Gastroesophageal sphincter (tissue), 4 donors: Measurements from ENCODE around the gene CD1E. TPM values are rescaled to one million over a fixed set of nuclear protein-coding genes. Genes with fewer than 3 reads are reported as not detected.
"Not testable (repeated sequence)": the region's sequence is repeated elsewhere in the genome, so short reads cannot be mapped to it uniquely, and the experiment has no call there.

ENCODE experiments used
- ATAC-seq: fragments of 150-250 bp; one replicate; pipeline ENCODE4 v1.9.1; 2016; ENCODE audit warnings: mild to moderate bottlenecking, moderate library complexity
- H3K27ac ChIP-seq, 4 donors: fragments of 200-600 bp; sonication (generic) in 3 of 4; 1 replicate in 3 of 4; 2 replicates in 1 of 4; pipeline ENCODE4 v1.5.1; 2016 to 2019
- H3K27me3 ChIP-seq: fragments of 200-600 bp; sonication (generic); one replicate; pipeline ENCODE4 v1.5.1; 2019
- H3K36me3 ChIP-seq, 2 donors: fragments of 200-600 bp; sonication (generic); one replicate each; pipeline ENCODE4 v1.5.1; 2019; ENCODE audit warnings: control low read depth in 1 of 2
- H3K4me1 ChIP-seq, 3 donors: fragments of 200-600 bp; sonication (generic); 1 replicate in 2 of 3; 2 replicates in 1 of 3; pipeline ENCODE4 v1.5.1; 2016 to 2019; ENCODE audit warnings: control low read depth in 2 of 3
- H3K4me3 ChIP-seq, 2 donors: fragments of 200-600 bp; sonication (generic); one replicate each; pipeline ENCODE4 v1.5.1; 2019; ENCODE audit warnings: mild to moderate bottlenecking in 1 of 2, moderate library complexity in 1 of 2
- H3K9me3 ChIP-seq, 3 donors: fragments of 200-600 bp; sonication (generic); one replicate each; pipeline ENCODE4 v1.5.1; 2017 to 2019; ENCODE audit warnings: control low read depth in 2 of 3
- EP300 ChIP-seq: sonication (generic); formaldehyde crosslinking; IDR thresholded peaks from one replicate; pipeline ENCODE4 v1.6.1; 2017; ENCODE audit warnings: antibody characterized with exemption, mild to moderate bottlenecking
- POLR2A ChIP-seq, 2 donors: fragments of 450-650 bp; IDR thresholded peaks; one replicate each; pipeline ENCODE4 v1.6.1; 2017; ENCODE audit warnings: antibody characterized with exemption in 2 of 2, mild to moderate bottlenecking in 2 of 2, moderate library complexity in 1 of 2
- POLR2AphosphoS5 ChIP-seq: sonication (generic); formaldehyde crosslinking; IDR thresholded peaks from one replicate; pipeline ENCODE4 v1.6.1; 2017; ENCODE audit warnings: antibody characterized with exemption
- WGBS, 2 donors: methylation state at CpG; one replicate each; pipeline ENCODE4 v1.1.5; 2018; ENCODE audit warnings: low coverage in 1 of 2; 5-methylcytosine and 5-hydroxymethylcytosine counted together
- total RNA-seq, 4 donors: library from RNA; depleted of rRNA; stranded (reverse); fragments of >200 nt; gene quantifications; one replicate each; pipeline ENCODE4 v1.1.0, GENCODE V29; 2016
- TF ChIP-seq, protein P1 (sequence below), 4 experiments: fragments of 200-600 bp in 2 of 4; fragments of 450-650 bp in 2 of 4; sonication (generic) in 1 of 4; IDR thresholded peaks; one replicate each; pipeline ENCODE4 v1.5.1; 2017 to 2019; ENCODE audit warnings: antibody characterized with exemption in 4 of 4, mild to moderate bottlenecking in 2 of 4, moderate library complexity in 2 of 4

The CD1E gene
- total RNA-seq, 4 donors from 2014 or later, result 0.49 TPM; not detected in 3

DNA sequence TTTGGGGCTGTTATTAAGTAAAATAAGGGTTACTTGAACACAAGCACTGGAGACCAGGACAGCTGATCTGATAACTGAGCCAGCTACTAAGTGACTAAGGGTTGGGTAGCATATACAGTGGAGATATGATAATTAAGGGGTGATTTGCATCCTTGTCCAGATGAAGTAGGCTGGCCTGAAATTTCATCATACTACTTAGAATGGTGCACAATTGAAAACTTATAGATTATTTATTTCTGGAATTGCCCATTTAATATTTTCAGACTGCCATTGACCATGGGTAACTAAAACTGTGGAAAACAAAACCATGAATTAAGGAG is 18.5 kb upstream of the CD1E start:
- Histone ChIP-seq H3K27me3 (no peaks in the 10 kb centered on the region), H3K4me3 (no peak overlapping the region), H3K27ac (no peak overlapping the region), H3K36me3 (no peaks in the 10 kb centered on the region), H3K4me1 (no peaks in the 10 kb centered on the region), H3K9me3 (peaks cover 0 to 7% (median 0%) of the 10 kb centered on the region in 3 donors)
- no peak for TF ChIP-seq EP300
- TF ChIP-seq POLR2A (IDR thresholded peaks at IDR 0.05), result no peak
- TF ChIP-seq, protein P1, sequence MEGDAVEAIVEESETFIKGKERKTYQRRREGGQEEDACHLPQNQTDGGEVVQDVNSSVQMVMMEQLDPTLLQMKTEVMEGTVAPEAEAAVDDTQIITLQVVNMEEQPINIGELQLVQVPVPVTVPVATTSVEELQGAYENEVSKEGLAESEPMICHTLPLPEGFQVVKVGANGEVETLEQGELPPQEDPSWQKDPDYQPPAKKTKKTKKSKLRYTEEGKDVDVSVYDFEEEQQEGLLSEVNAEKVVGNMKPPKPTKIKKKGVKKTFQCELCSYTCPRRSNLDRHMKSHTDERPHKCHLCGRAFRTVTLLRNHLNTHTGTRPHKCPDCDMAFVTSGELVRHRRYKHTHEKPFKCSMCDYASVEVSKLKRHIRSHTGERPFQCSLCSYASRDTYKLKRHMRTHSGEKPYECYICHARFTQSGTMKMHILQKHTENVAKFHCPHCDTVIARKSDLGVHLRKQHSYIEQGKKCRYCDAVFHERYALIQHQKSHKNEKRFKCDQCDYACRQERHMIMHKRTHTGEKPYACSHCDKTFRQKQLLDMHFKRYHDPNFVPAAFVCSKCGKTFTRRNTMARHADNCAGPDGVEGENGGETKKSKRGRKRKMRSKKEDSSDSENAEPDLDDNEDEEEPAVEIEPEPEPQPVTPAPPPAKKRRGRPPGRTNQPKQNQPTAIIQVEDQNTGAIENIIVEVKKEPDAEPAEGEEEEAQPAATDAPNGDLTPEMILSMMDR (IDR thresholded peaks at IDR 0.05), result no peak
- no peak for ATAC-seq

DNA sequence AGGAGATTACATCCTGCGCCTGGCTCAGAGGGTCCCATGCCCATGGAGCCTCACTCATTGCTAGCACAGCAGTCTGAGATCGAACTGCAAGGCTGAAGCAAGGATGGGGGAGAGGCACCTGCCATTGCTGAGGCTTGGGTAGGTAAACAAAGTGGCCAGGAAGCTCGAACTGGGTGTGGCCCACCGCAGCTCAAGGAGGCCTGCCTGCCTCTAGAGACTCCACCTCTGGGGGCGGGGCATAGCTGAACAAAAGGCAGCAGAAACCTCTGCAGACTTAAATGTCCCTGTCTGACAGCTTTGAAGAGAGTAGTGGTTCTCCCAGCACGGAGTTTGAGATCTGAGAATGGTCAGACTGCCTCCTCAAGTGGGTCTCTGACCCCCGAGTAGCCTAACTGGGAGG is 17.3 kb upstream of the CD1E start:
- H3K9me3 ChIP-seq, result peaks cover 0 to 14% (median 0%) of the 10 kb centered on the region in 3 donors
- not testable (repeated sequence) for H3K27ac ChIP-seq, H3K4me3 ChIP-seq, ATAC-seq, H3K36me3 ChIP-seq, H3K27me3 ChIP-seq, H3K4me1 ChIP-seq
- no CpG with 5 or more reads among the region's 7 CpGs for WGBS, 2 donors

DNA sequence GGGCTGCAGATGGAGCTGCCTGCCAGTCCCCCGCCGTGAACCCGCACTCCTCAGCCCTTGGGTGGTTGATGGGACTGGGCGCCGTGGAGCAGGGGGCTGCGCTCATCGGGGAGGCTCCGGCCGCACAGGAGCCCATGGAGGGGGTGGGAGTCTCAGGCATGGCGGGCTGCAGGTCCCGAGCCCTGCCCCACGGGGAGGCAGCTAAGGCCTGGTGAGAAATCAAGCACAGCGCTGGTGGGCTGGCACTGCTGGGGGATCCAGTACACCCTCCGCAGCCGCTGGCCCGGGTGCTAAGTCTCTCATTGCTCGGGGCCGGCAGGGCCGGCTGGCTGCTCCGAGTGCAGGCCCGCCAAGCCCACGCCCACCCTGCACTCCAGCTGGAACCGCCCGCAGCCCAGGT is 4.7 kb upstream of the CD1E start:
- H3K27me3 ChIP-seq, ATAC-seq, H3K36me3 ChIP-seq, H3K27ac ChIP-seq, H3K4me3 ChIP-seq, H3K4me1 ChIP-seq: not testable (repeated sequence)
- no CpG with 5 or more reads among the region's 24 CpGs for WGBS, 2 donors
- H3K9me3 ChIP-seq, result peaks cover 0 to 19% (median 0%) of the 10 kb centered on the region in 3 donors

DNA sequence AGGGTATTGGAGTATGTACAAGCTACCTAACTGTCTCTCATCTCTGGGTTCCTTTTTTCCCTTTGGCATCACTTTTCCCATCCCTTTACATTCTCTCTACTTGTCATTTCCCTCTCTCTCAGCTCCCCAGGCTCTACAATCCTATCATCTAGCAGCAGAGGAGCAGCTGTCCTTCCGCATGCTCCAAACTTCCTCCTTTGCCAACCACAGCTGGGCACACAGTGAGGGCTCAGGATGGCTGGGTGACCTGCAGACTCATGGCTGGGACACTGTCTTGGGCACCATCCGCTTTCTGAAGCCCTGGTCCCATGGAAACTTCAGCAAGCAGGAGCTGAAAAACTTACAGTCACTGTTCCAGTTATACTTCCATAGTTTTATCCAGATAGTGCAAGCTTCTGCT is 561 bp downstream of the CD1E start:
- WGBS, 2 donors, result 80 to 100% methylated on average over 1 of the region's 2 CpGs
- Histone ChIP-seq H3K36me3 (no peaks in the 10 kb centered on the region), H3K27me3 (no peaks in the 10 kb centered on the region), H3K27ac (no peak overlapping the region), H3K9me3 (no peaks in the 10 kb centered on the region), H3K4me3 (no peak overlapping the region), H3K4me1 (no peaks in the 10 kb centered on the region)
- no peak for ATAC-seq
- TF ChIP-seq POLR2AphosphoS5, result no peak

DNA sequence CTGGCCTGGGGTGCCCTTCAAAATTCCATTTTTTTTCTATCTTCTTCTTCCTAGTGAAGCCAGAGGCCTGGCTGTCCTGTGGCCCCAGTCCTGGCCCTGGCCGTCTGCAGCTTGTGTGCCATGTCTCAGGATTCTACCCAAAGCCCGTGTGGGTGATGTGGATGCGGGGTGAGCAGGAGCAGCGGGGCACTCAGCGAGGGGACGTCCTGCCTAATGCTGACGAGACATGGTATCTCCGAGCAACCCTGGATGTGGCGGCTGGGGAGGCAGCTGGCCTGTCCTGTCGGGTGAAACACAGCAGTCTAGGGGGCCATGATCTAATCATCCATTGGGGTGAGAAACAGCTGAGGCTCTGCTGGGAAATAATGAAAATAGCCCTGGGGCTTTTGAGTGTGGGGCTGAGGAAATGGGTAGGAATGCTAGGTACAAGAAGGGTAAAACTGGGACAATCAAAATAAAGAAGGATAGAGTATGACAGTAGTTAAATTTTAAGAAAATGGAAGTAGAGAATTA is 2.1 kb downstream of the CD1E start:
- Histone ChIP-seq H3K27ac (no peak overlapping the region), H3K27me3 (no peaks in the 10 kb centered on the region), H3K36me3 (no peaks in the 10 kb centered on the region), H3K9me3 (no peaks in the 10 kb centered on the region), H3K4me1 (no peaks in the 10 kb centered on the region), H3K4me3 (no peak overlapping the region)
- TF ChIP-seq, protein P1 (IDR thresholded peaks at IDR 0.05), result no peak
- ATAC-seq, result no peak
- 92% methylated on average over 2 of the region's 10 CpGs; no CpG with 5 or more reads in 1 of the 2 donors for WGBS, 2 donors

DNA sequence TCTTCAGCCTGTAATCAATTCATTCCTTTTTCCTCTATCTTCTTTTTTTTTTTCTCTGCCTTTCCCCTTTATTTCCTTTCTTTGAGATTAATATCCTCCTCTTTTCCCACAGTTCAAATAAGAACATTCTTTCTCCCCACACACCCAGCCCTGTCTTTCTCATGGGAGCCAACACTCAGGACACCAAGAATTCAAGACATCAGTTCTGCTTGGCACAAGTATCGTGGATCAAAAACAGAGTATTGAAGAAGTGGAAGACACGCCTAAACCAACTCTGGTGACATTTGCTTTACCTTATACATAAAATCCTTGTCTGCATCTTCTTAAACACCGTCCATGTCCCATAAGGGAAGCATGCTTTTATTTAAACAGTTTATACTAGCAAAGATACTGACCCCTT is 2.9 kb downstream of the CD1E start:
- Histone ChIP-seq H3K4me3 (no peak overlapping the region), H3K36me3 (no peaks in the 10 kb centered on the region), H3K9me3 (no peaks in the 10 kb centered on the region), H3K27me3 (no peaks in the 10 kb centered on the region), H3K4me1 (no peaks in the 10 kb centered on the region), H3K27ac (no peak overlapping the region)
- TF ChIP-seq, protein P1 (IDR thresholded peaks at IDR 0.05), result no peak
- TF ChIP-seq POLR2AphosphoS5 (no peak), POLR2A (IDR thresholded peaks at IDR 0.05) (no peak), EP300 (no peak)
- ATAC-seq, result no peak
- WGBS, 2 donors, result 33 to 37% methylated on average over 1 to 3 of the region's 3 CpGs

DNA sequence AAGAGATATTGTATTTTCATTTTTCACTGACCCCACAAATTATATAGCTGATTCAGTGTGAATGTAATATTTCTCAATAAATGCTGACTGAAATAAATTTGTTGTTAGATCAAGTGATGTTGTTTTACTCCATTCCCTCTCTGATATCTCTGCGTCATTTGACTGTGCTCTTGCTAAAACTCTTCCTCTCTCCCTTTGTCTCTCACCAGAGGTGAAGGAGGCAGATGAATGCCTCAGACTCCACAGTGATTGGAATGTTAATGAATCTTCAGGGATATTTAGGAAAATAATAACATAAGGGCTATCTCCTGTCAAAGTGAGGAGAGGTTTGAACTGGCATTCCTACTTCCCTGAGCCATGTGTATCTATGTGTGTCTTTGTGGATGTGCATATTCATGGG is 3.7 kb downstream of the CD1E start:
- Histone ChIP-seq H3K4me3 (no peak overlapping the region), H3K9me3 (no peaks in the 10 kb centered on the region), H3K4me1 (no peaks in the 10 kb centered on the region), H3K27me3 (no peaks in the 10 kb centered on the region), H3K36me3 (no peaks in the 10 kb centered on the region), H3K27ac (no peak overlapping the region)
- no peak for ATAC-seq
- TF ChIP-seq, protein P1 (IDR thresholded peaks at IDR 0.05), result no peak
- no peak for TF ChIP-seq POLR2AphosphoS5
- no peak for TF ChIP-seq POLR2A (IDR thresholded peaks at IDR 0.05)
- no peak for TF ChIP-seq EP300
- 71 to 82% methylated on average over 1 of the region's 1 CpG for WGBS, 2 donors
